Measurements from ENCODE around the gene DNAJB11. TPM values are rescaled to one million over a fixed set of nuclear protein-coding genes. Genes with fewer than 3 reads are reported as not detected.

The DNAJB11 gene
- total RNA-seq: 24.5 TPM

- H3K27ac ChIP-seq (ENCODE audit: low read depth, low read length): peak within 1 kb of the TSS; percentile 96
- H3K27me3 ChIP-seq (ENCODE audit: control insufficient read depth in 3 of 3, insufficient read depth in 3 of 3, low read length in 3 of 3): no peaks in the 10 kb centered on the region
- H3K9me3 ChIP-seq (ENCODE audit: control insufficient read depth in 3 of 3, low read length in 3 of 3): no peaks in the 10 kb centered on the region
- peaks cover 23 to 39% (median 27%) of the 10 kb centered on the region in 3 donors for H3K4me1 ChIP-seq (ENCODE audit: control insufficient read depth in 3 of 3, insufficient read depth in 3 of 3, low read length in 3 of 3)
- peak within 1 kb of the TSS; percentile 96 to 97 (median 96) for H3K9ac ChIP-seq (ENCODE audit: low read depth in 1 of 3, low read length in 3 of 3)
- peak within 1 kb of the TSS; percentile 91 to 97 (median 95) for H3K4me3 ChIP-seq (ENCODE audit: low read length in 3 of 3)
- peaks cover 4 to 9% (median 6%) of the 10 kb centered on the region in 3 donors for H3K36me3 ChIP-seq (ENCODE audit: control insufficient read depth in 3 of 3, insufficient read depth in 3 of 3, low read length in 3 of 3)
Measured at GRCh38 chr3:186570096-186570940, at the start of gene DNAJB11. Gene DNAJB11 (plus strand): TSS chr3:186570720. CDS start chr3:186570898, 178 bp downstream.

GRCh38 chr3:186520957-186521842 lies 49.3 kb upstream of the DNAJB11 start:
- H3K4me1 ChIP-seq (ENCODE audit: control insufficient read depth in 3 of 3, insufficient read depth in 3 of 3, low read length in 3 of 3): no peaks in the 10 kb centered on the region
- H3K4me3 ChIP-seq (ENCODE audit: low read length in 3 of 3): no peak overlapping the region
- no peaks in the 10 kb centered on the region for H3K36me3 ChIP-seq (ENCODE audit: control insufficient read depth in 3 of 3, insufficient read depth in 3 of 3, low read length in 3 of 3)
- H3K9me3 ChIP-seq (ENCODE audit: control insufficient read depth in 3 of 3, low read length in 3 of 3): peaks cover 0 to 4% (median 0%) of the 10 kb centered on the region in 3 donors
- no peak overlapping the region for H3K27ac ChIP-seq (ENCODE audit: low read depth, low read length)
- H3K27me3 ChIP-seq (ENCODE audit: control insufficient read depth in 3 of 3, insufficient read depth in 3 of 3, low read length in 3 of 3): peaks cover 0 to 22% (median 19%) of the 10 kb centered on the region in 3 donors
- H3K9ac ChIP-seq (ENCODE audit: low read depth in 1 of 3, low read length in 3 of 3): no peak overlapping the region

GRCh38 chr3:186523022-186523421 lies 47.5 kb upstream of the DNAJB11 start:
- Histone ChIP-seq H3K36me3 (ENCODE audit: control insufficient read depth in 3 of 3, insufficient read depth in 3 of 3, low read length in 3 of 3) (no peaks in the 10 kb centered on the region), H3K27me3 (ENCODE audit: control insufficient read depth in 3 of 3, insufficient read depth in 3 of 3, low read length in 3 of 3) (peaks cover 0 to 15% (median 13%) of the 10 kb centered on the region in 3 donors), H3K9ac (ENCODE audit: low read depth in 1 of 3, low read length in 3 of 3) (no peak overlapping the region), H3K27ac (ENCODE audit: low read depth, low read length) (no peak overlapping the region), H3K4me3 (ENCODE audit: low read length in 3 of 3) (no peak overlapping the region), H3K9me3 (ENCODE audit: control insufficient read depth in 3 of 3, low read length in 3 of 3) (no peaks in the 10 kb centered on the region), H3K4me1 (ENCODE audit: control insufficient read depth in 3 of 3, insufficient read depth in 3 of 3, low read length in 3 of 3) (no peaks in the 10 kb centered on the region)

- Histone ChIP-seq H3K36me3 (ENCODE audit: control insufficient read depth in 3 of 3, insufficient read depth in 3 of 3, low read length in 3 of 3) (no peaks in the 10 kb centered on the region), H3K9me3 (ENCODE audit: control insufficient read depth in 3 of 3, low read length in 3 of 3) (no peaks in the 10 kb centered on the region), H3K9ac (ENCODE audit: low read depth in 1 of 3, low read length in 3 of 3) (no peak overlapping the region), H3K27me3 (ENCODE audit: control insufficient read depth in 3 of 3, insufficient read depth in 3 of 3, low read length in 3 of 3) (peaks cover 0 to 15% (median 10%) of the 10 kb centered on the region in 3 donors), H3K4me3 (ENCODE audit: low read length in 3 of 3) (no peak overlapping the region), H3K4me1 (ENCODE audit: control insufficient read depth in 3 of 3, insufficient read depth in 3 of 3, low read length in 3 of 3) (no peaks in the 10 kb centered on the region), H3K27ac (ENCODE audit: low read depth, low read length) (no peak overlapping the region)
Measured at GRCh38 chr3:186523434-186523833, 47.1 kb upstream of the DNAJB11 start.

- Histone ChIP-seq H3K4me3 (ENCODE audit: low read length in 3 of 3) (no peak overlapping the region), H3K36me3 (ENCODE audit: control insufficient read depth in 3 of 3, insufficient read depth in 3 of 3, low read length in 3 of 3) (no peaks in the 10 kb centered on the region), H3K9me3 (ENCODE audit: control insufficient read depth in 3 of 3, low read length in 3 of 3) (no peaks in the 10 kb centered on the region), H3K27me3 (ENCODE audit: control insufficient read depth in 3 of 3, insufficient read depth in 3 of 3, low read length in 3 of 3) (peaks cover 0 to 11% (median 2%) of the 10 kb centered on the region in 3 donors), H3K27ac (ENCODE audit: low read depth, low read length) (no peak overlapping the region), H3K4me1 (ENCODE audit: control insufficient read depth in 3 of 3, insufficient read depth in 3 of 3, low read length in 3 of 3) (no peaks in the 10 kb centered on the region), H3K9ac (ENCODE audit: low read depth in 1 of 3, low read length in 3 of 3) (no peak overlapping the region)
Measured at GRCh38 chr3:186524616-186525015, 45.9 kb upstream of the DNAJB11 start.

GRCh38 chr3:186525369-186526255 lies 44.9 kb upstream of the DNAJB11 start:
- Histone ChIP-seq H3K4me3 (ENCODE audit: low read length in 3 of 3) (no peak overlapping the region), H3K27ac (ENCODE audit: low read depth, low read length) (no peak overlapping the region), H3K36me3 (ENCODE audit: control insufficient read depth in 3 of 3, insufficient read depth in 3 of 3, low read length in 3 of 3) (no peaks in the 10 kb centered on the region), H3K9ac (ENCODE audit: low read depth in 1 of 3, low read length in 3 of 3) (no peak overlapping the region), H3K4me1 (ENCODE audit: control insufficient read depth in 3 of 3, insufficient read depth in 3 of 3, low read length in 3 of 3) (no peaks in the 10 kb centered on the region), H3K9me3 (ENCODE audit: control insufficient read depth in 3 of 3, low read length in 3 of 3) (no peaks in the 10 kb centered on the region), H3K27me3 (ENCODE audit: control insufficient read depth in 3 of 3, insufficient read depth in 3 of 3, low read length in 3 of 3) (peaks cover 0 to 8% (median 2%) of the 10 kb centered on the region in 3 donors)

GRCh38 chr3:186526256-186526606 lies 44.3 kb upstream of the DNAJB11 start:
- Histone ChIP-seq H3K4me3 (ENCODE audit: low read length in 3 of 3) (no peak overlapping the region), H3K4me1 (ENCODE audit: control insufficient read depth in 3 of 3, insufficient read depth in 3 of 3, low read length in 3 of 3) (no peaks in the 10 kb centered on the region), H3K36me3 (ENCODE audit: control insufficient read depth in 3 of 3, insufficient read depth in 3 of 3, low read length in 3 of 3) (no peaks in the 10 kb centered on the region), H3K27me3 (ENCODE audit: control insufficient read depth in 3 of 3, insufficient read depth in 3 of 3, low read length in 3 of 3) (peaks cover 0 to 5% (median 2%) of the 10 kb centered on the region in 3 donors), H3K27ac (ENCODE audit: low read depth, low read length) (no peak overlapping the region), H3K9me3 (ENCODE audit: control insufficient read depth in 3 of 3, low read length in 3 of 3) (no peaks in the 10 kb centered on the region), H3K9ac (ENCODE audit: low read depth in 1 of 3, low read length in 3 of 3) (no peak overlapping the region)

- Histone ChIP-seq H3K9ac (ENCODE audit: low read depth in 1 of 3, low read length in 3 of 3) (no peak overlapping the region), H3K4me3 (ENCODE audit: low read length in 3 of 3) (no peak overlapping the region), H3K27me3 (ENCODE audit: control insufficient read depth in 3 of 3, insufficient read depth in 3 of 3, low read length in 3 of 3) (peaks cover 0 to 2% (median 0%) of the 10 kb centered on the region in 3 donors), H3K36me3 (ENCODE audit: control insufficient read depth in 3 of 3, insufficient read depth in 3 of 3, low read length in 3 of 3) (no peaks in the 10 kb centered on the region), H3K27ac (ENCODE audit: low read depth, low read length) (no peak overlapping the region), H3K4me1 (ENCODE audit: control insufficient read depth in 3 of 3, insufficient read depth in 3 of 3, low read length in 3 of 3) (no peaks in the 10 kb centered on the region), H3K9me3 (ENCODE audit: control insufficient read depth in 3 of 3, low read length in 3 of 3) (no peaks in the 10 kb centered on the region)
Measured at GRCh38 chr3:186529201-186529999, 41.1 kb upstream of the DNAJB11 start.

GRCh38 chr3:186530415-186530814 lies 40.1 kb upstream of the DNAJB11 start:
- no peak overlapping the region for H3K4me3 ChIP-seq (ENCODE audit: low read length in 3 of 3)
- no peak overlapping the region for H3K27ac ChIP-seq (ENCODE audit: low read depth, low read length)
- no peaks in the 10 kb centered on the region for H3K4me1 ChIP-seq (ENCODE audit: control insufficient read depth in 3 of 3, insufficient read depth in 3 of 3, low read length in 3 of 3)

More at GRCh38 chr3:186530415-186530814, 40.1 kb upstream of the DNAJB11 start:
- H3K9ac ChIP-seq (ENCODE audit: low read depth in 1 of 3, low read length in 3 of 3): no peak overlapping the region
- no peaks in the 10 kb centered on the region for H3K9me3 ChIP-seq (ENCODE audit: control insufficient read depth in 3 of 3, low read length in 3 of 3)
- peaks cover 0 to 2% (median 0%) of the 10 kb centered on the region in 3 donors for H3K27me3 ChIP-seq (ENCODE audit: control insufficient read depth in 3 of 3, insufficient read depth in 3 of 3, low read length in 3 of 3)
- H3K36me3 ChIP-seq (ENCODE audit: control insufficient read depth in 3 of 3, insufficient read depth in 3 of 3, low read length in 3 of 3): no peaks in the 10 kb centered on the region
